Measurements from ENCODE around the gene PPP1R27.

DNA sequence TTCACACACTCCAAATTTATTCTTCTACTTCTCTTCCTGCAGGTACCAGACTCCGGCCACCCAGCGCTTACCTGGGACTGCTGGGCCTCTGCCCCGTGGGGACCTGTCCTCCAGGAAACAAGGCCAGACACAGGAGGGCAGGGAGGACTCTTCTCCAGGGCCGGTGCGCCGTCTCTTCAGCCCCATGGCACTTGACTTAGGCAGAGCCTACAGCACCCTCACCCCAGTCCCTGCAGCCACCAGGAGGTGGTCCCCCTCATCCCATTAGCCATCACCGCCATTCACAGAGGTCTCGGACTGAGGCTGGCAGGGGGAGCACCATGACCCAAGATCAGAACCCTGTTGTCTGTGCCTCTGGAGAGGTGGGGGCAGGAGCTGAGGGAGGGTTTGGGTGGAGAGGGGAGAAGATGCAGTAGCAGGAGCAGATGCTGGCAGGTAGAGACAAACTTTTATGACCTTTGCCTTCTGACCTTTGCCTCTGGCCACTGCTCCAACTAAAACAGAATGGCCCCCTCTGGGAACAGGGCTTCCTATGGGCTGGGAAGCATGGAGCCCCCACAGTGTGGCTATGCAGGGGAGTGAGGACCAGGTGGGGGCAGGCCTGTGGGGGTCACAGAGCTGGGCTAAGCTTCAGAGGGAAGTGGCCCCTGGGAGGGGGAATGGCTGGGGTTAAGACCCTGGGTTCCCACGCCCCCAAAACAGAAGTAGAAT, 32.6 kb downstream of the PPP1R27 start:
- TF ChIP-seq POLR2A (IDR thresholded peaks at IDR 0.05; ENCODE audit: low read length) = no peak
- TF ChIP-seq GATA1 (IDR thresholded peaks at IDR 0.05; ENCODE audit: low read depth, low read length) = no peak
